GM12874 (cell line): Measurements from ENCODE around the gene KPNA3.

Experiments used
- TF ChIP-seq, protein P1 (sequence below): IDR thresholded peaks from 2 replicates; pipeline ENCODE4 v1.5.1; 2011; ENCODE audit warnings: low read depth, mild to moderate bottlenecking, control low read depth, low read length, moderate library complexity; ENCODE audit not compliant: insufficient read depth

The KPNA3 gene

GRCh38 chr13:49664606-49665005 is 127.9 kb downstream of the KPNA3 start:
- TF ChIP-seq, protein P1, sequence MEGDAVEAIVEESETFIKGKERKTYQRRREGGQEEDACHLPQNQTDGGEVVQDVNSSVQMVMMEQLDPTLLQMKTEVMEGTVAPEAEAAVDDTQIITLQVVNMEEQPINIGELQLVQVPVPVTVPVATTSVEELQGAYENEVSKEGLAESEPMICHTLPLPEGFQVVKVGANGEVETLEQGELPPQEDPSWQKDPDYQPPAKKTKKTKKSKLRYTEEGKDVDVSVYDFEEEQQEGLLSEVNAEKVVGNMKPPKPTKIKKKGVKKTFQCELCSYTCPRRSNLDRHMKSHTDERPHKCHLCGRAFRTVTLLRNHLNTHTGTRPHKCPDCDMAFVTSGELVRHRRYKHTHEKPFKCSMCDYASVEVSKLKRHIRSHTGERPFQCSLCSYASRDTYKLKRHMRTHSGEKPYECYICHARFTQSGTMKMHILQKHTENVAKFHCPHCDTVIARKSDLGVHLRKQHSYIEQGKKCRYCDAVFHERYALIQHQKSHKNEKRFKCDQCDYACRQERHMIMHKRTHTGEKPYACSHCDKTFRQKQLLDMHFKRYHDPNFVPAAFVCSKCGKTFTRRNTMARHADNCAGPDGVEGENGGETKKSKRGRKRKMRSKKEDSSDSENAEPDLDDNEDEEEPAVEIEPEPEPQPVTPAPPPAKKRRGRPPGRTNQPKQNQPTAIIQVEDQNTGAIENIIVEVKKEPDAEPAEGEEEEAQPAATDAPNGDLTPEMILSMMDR: no peak

DNA sequence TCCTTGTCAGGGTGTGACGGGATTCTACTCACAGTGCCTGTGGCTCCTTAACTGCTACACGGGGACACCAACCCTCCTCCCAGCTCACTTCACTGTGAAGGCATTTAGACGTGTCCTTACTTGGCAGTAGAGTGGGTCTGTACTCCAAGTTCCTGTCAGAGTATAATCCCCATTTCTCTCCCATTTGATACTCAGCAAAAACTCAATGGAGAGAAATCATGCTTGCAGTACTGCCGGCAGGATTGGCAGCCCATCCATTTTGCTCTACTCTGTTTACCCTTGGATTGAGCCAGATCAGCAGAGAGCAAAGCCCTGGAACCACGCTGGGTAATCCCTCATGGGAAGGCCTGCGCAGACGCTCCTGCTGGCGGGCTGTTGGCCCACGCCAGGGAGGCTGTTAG is 135.2 kb downstream of the KPNA3 start:
- TF ChIP-seq, protein P1: no peak

DNA sequence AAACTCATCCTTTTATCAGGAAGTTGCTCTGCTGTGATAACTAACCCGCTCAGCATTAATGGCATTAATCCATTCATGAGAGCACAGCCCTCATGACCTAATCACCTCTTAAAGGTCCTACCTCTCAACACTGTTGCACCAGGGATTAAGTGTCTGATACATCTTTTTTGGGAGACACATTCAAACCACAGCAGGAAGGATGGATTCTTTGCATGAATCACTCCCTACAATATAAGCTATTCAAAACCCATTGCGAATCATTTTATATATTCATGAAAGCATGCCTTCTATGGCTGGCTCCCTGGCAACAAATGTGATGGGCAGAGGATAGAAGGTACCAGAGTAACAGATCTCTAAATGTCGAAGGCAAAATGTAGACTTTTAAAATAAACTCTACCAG is 136.6 kb downstream of the KPNA3 start:
- TF ChIP-seq, protein P1: no peak

DNA sequence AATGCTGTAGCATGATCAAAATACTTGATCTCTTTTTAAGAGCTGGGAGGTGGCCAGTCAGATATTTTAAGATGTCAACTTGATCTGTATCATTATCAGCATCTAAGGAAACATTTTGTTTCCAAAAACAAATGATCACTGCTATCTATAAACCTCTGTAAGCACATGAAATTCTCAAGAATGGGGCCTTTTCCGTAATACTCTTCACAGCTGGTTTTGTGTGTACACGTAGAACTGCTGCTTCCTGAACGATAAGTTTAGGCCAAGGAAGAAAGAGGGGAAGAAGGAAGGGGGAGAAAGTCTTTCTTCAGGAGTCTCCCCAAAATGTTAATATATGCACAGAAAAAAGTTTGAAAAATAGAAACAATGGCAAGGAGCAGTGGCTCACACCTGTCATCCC is 138.5 kb downstream of the KPNA3 start:
- TF ChIP-seq, protein P1: no peak

DNA sequence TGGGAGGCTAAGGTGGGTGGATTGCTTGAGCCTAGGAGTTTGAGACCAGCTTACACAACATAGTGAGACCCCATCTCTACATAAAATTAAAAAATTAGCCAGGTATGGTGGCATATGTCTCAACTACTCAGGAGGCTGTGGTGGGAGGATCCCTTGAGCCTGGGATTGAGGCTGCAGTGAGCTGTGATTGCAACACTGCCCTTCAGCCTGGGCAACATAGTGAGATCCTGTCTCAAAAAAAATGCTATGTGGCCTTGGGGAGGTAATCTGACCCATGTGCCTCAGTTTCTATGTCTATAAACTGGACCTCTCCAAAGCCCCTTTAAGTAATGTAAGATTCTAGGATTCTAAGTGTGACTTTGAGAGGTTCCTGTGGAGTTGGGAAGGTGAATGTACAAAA is 139.0 kb downstream of the KPNA3 start:
- TF ChIP-seq, protein P1: no peak

DNA sequence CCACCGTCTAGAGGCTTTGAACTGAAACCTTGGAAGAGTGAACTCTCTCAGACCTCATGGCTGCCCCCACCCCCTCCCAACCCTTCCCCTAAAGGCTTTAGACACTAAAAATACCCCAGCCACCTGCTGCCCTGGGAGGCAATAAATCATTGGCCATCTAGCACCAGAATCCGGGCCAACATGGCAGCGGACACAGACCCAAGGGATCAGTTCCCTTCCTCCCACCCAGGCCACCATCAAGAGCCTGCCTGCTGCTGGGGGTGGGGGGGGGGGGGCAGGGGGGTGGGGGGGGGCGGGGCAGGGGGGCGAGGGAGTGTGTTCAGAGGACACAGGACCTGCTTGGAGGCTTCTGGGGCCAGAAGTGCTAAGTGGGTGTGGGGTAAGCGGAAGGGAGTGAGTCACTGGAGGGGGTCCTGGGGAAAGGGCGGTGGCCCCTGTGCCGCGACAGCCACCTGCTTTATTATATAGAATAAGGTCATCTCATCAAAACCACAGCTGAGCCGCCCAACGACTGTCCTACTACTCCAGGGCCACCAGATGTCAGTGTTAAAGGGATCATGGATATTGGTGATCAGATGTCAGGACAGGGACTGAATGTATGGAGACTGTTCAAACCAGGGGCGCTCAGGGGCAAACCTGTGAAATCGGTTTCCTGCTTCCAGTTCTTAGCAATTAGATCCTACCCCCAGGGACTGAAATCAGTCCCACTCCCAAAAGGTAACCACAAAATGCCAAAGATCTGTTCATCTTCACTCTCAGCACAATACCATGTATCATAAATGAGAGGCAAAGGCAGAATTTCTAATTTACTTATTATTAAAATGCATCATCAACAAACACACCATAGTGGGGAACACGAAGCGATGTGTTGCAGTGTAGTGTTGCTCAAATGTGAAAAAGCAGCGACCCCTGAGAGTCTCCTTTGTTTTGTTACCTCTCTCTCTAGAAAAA is 139.9 kb downstream of the KPNA3 start:
- TF ChIP-seq, protein P1: peak; percentile 31; the same call in 1 of the 2 replicates

- TF ChIP-seq, protein P1: no peak
Measured at GRCh38 chr13:49651570-49652354, 140.7 kb downstream of the KPNA3 start.
